Glutamatergic neuron (in vitro differentiated cells): ENCODE measurements around the gene SECTM1. TPM values are rescaled to one million over a fixed set of nuclear protein-coding genes. Genes with fewer than 3 reads are reported as not detected.

Source experiments
- DNase-seq: peaks from one replicate; pipeline ENCODE4 v3.0.0; 2022
- H3K27ac Mint-ChIP-seq: one replicate; pipeline ENCODE4 v1.8.0; 2020; ENCODE audit warnings: mild to moderate bottlenecking, mixed read lengths, inconsistent platforms; ENCODE audit not compliant: unreplicated experiment
- H3K27me3 Mint-ChIP-seq: one replicate; pipeline ENCODE4 v1.8.0; 2020; ENCODE audit warnings: mild to moderate bottlenecking, moderate library complexity, mixed read lengths, inconsistent platforms; ENCODE audit not compliant: unreplicated experiment
- H3K36me3 Mint-ChIP-seq: one replicate; pipeline ENCODE4 v1.8.0; 2020; ENCODE audit warnings: mild to moderate bottlenecking, mixed read lengths, inconsistent platforms; ENCODE audit not compliant: unreplicated experiment
- H3K4me1 Mint-ChIP-seq: one replicate; pipeline ENCODE4 v1.8.0; 2020; ENCODE audit warnings: mild to moderate bottlenecking, low read depth, mixed read lengths, inconsistent platforms; ENCODE audit not compliant: unreplicated experiment
- H3K4me3 Mint-ChIP-seq: one replicate; pipeline ENCODE4 v1.8.0; 2020; ENCODE audit warnings: mild to moderate bottlenecking, mixed read lengths, inconsistent platforms; ENCODE audit not compliant: unreplicated experiment
- H3K9me3 Mint-ChIP-seq: one replicate; pipeline ENCODE4 v1.8.0; 2020; ENCODE audit warnings: mild to moderate bottlenecking, moderate library complexity, mixed read lengths, inconsistent platforms; ENCODE audit not compliant: unreplicated experiment
- total RNA-seq: library from RNA; stranded (reverse); fragmentation: NEBNext Ultra II Directional; extraction: Animal tissue kit (Norgen Biotek cat#: 25700); gene quantifications from one replicate; pipeline ENCODE4 v1.2.1, GENCODE V29; 2021; ENCODE audit not compliant: unreplicated experiment
- TF ChIP-seq, protein P1 (sequence below): fragments of 200-600 bp; sonication (generic); IDR thresholded peaks from one replicate; pipeline ENCODE4 v1.5.0; 2021; ENCODE audit not compliant: partially characterized antibody, unreplicated experiment

Gene SECTM1
- total RNA-seq, 1 donor from 2014 or later: 0.29 TPM

DNA sequence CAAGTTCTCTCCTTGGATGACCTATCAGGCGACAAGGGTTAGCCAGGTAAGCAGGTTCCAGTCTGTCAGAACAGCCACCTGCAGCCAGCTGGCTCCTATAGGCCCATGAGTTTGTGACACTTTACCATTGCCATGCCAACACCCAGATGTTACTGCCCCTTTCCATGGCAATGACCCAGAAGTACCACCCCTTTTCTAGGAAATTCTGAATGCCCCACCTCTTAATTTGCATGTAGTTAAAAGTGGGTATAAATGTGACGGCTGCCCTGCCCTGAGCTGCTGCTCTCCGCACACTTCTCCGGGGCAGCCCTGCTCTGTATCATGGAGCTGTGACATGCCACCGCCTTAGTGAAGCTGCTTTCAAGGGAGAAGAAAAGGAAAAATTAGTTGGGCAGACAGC is 10.0 kb upstream of the SECTM1 start:
- peaks cover 4% of the 10 kb centered on the region for H3K4me1 Mint-ChIP-seq
- no peak overlapping the region for H3K4me3 Mint-ChIP-seq
- no peak for DNase-seq
- TF ChIP-seq, protein P1, sequence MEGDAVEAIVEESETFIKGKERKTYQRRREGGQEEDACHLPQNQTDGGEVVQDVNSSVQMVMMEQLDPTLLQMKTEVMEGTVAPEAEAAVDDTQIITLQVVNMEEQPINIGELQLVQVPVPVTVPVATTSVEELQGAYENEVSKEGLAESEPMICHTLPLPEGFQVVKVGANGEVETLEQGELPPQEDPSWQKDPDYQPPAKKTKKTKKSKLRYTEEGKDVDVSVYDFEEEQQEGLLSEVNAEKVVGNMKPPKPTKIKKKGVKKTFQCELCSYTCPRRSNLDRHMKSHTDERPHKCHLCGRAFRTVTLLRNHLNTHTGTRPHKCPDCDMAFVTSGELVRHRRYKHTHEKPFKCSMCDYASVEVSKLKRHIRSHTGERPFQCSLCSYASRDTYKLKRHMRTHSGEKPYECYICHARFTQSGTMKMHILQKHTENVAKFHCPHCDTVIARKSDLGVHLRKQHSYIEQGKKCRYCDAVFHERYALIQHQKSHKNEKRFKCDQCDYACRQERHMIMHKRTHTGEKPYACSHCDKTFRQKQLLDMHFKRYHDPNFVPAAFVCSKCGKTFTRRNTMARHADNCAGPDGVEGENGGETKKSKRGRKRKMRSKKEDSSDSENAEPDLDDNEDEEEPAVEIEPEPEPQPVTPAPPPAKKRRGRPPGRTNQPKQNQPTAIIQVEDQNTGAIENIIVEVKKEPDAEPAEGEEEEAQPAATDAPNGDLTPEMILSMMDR: no peak
- no peaks in the 10 kb centered on the region for H3K9me3 Mint-ChIP-seq
- H3K27ac Mint-ChIP-seq: no peak overlapping the region
- no peaks in the 10 kb centered on the region for H3K36me3 Mint-ChIP-seq
- peaks cover 10% of the 10 kb centered on the region for H3K27me3 Mint-ChIP-seq

DNA sequence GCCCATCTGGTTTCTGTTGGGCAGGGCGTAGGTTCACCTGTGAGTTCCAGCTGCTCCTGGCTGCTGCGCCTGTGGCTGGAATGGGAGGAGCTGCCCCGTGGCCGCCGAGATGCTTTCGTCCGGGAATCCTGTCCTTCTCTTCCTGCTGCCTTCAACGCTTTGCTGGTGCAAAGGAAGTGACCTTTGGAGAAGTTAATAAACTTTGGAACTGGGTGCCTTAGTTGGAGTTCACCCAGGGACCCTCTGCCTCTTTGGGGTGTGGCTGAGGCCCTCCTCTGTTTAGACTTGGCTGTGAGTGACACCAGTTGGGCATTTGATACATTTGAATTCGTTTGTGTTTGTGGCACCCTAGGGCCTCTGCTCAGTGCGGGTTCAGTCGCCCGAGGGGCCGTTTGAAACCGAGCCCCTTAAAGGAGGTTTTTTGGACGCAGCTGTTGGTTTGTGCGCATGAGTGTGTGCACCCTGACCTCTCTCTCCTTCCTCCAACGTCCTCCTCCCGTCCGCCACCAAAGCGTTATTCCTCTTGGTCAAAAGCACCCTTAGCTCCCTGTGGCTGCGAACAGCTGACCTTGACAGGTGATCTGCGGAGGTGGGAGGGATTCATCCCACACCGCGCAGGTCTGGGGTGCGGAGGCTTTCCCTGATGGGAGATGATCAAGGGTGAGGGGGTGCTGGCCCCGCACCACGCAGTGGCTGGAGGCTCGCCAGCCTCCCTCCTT is 9.0 kb upstream of the SECTM1 start:
- Mint-ChIP-seq H3K27me3 (peaks cover 10% of the 10 kb centered on the region), H3K27ac (no peak overlapping the region)

DNA sequence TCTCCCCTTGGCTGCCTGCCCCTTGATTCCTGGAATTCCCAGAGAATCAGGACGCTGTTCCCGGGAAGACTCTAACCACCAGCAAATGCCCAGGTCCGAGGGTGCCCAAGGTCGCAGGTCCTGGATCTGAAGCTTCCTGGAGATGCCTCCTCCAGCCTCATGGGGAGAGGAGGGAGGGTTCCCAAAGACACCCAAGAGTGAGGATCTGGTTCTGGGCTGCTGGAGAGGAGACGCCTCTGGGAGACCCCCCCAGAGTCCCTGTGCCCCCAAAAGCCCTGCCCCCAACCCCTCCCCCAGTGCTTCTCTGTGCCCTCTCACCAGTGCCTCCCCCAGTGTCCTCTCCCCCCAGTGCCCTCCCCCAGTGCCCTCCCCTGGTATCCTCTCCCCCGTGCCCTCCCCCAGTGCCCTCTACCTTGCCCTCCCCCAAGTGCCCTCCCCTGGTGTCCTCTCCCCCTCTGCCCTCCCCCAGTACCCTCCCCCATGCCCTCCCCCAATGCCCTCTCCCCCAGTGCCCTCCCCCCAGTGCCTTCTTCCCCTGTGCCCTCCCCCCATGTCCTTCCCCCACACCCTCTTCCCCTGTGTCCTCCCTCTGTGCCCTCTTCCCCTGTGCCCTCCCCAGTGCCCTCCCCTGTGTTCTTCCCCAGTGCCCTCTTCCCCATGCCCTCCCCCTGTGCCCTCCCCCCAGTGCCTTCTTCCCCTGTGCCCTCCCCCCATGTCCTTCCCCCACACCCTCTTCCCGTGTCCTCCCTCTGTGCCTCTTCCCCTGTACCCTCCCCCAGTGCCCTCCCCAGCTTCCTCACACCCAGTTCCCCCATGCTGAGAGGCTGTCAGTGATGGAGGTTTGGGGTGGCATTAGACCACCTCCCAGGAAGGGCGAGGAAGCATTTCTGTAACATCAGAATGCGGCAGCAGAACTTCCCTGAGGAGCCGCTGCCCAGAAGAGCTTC is 6.3 kb upstream of the SECTM1 start:
- no peak for DNase-seq
- no peak overlapping the region for H3K4me3 Mint-ChIP-seq
- no peak overlapping the region for H3K27ac Mint-ChIP-seq

More for the DNA sequence above, 9.0 kb upstream of the SECTM1 start:
- TF ChIP-seq, protein P1: no peak
- no peak overlapping the region for H3K4me3 Mint-ChIP-seq
- no peak for DNase-seq
- no peaks in the 10 kb centered on the region for H3K9me3 Mint-ChIP-seq
- H3K4me1 Mint-ChIP-seq: peaks cover 4% of the 10 kb centered on the region
- H3K36me3 Mint-ChIP-seq: no peaks in the 10 kb centered on the region

DNA sequence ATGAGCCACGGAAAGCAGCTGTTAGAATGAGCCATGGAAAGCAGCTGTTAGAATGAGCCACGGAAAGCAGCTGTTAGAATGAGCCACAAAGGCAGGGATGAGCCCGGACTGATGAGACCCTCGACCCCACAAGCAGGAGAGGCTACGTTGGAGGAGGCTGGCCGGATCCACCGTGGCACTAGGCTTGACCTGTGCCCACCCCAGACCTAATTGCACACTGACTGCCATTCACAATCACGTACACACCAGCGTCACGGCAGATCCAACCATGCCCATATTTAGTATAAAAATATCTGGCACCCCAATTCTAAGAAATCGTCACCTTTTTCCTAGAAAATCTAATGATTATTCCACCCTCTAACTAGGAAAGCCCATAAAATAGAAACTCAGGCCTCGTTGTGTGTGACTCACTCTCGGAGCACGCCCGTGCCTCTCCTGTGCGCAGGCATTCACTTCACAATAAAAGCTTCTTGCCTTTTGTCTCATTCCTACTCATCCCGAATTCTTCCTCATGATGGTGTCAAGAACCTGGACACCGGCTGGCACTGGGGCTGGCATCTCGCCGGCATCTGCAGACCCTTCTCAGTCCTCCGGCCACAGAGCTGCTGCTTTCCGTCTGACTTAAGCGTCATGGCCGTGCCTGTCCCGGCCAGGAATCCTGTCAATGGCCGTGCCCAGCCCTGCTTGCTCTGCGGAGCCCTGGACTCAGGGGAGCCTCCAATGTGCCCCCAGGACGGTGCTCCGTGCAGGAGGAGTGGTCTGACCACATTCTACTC is 5.5 kb upstream of the SECTM1 start:
- TF ChIP-seq, protein P1: no peak
- Mint-ChIP-seq H3K4me3 (no peak overlapping the region), H3K4me1 (peaks cover 7% of the 10 kb centered on the region), H3K27ac (no peak overlapping the region), H3K36me3 (no peaks in the 10 kb centered on the region), H3K27me3 (peaks cover 13% of the 10 kb centered on the region), H3K9me3 (peaks cover 2% of the 10 kb centered on the region)
- DNase-seq: no peak

More for the DNA sequence above, 6.3 kb upstream of the SECTM1 start:
- peaks cover 6% of the 10 kb centered on the region for H3K4me1 Mint-ChIP-seq
- peaks cover 13% of the 10 kb centered on the region for H3K27me3 Mint-ChIP-seq
- TF ChIP-seq, protein P1: no peak
- no peaks in the 10 kb centered on the region for H3K36me3 Mint-ChIP-seq
- peaks cover 1% of the 10 kb centered on the region for H3K9me3 Mint-ChIP-seq
